Erythroblast (primary cell): Measurements from ENCODE around the gene STARD3.

Source experiments
- GATA1 ChIP-seq: IDR thresholded peaks from 2 replicates; pipeline ENCODE4 v1.6.1; 2011; ENCODE audit warnings: low read depth, mild to moderate bottlenecking, control low read depth, low read length, moderate library complexity
- POLR2A ChIP-seq: IDR thresholded peaks from 2 replicates; pipeline ENCODE4 v1.6.1; 2011; ENCODE audit warnings: mild to moderate bottlenecking, low read length

DNA sequence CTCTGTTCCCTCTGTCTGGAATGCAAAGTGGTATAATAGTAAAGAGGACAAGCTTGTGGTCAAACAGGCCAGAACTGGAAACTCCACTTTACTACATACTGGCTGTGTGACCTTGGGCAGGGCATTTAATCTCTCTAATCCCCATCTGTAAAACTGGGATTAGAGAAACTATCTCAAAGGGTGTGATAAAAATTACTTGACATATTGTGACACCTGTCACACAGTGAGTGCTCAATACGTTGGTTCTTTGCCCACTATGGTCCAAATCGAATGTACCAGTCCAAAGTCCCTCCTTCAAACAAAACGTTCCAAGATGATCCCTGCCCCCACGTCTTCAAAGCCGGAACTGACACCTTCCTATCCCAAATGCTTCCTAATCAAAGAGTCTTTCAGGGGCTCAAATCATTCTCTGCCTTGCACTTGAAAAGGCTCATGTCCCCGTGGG, 50.2 kb downstream of the STARD3 start:
- TF ChIP-seq POLR2A (no peak), GATA1 (no peak)
